CD4-positive, CD25-positive, alpha-beta regulatory T cell (primary cell): ENCODE measurements around the gene TOP2B. TPM values are rescaled to one million over a fixed set of nuclear protein-coding genes. Genes with fewer than 3 reads are reported as not detected.

ENCODE experiments used
- ATAC-seq, 2 donors: fragments of 150-1000 bp; cut with Tn5 transposase; one replicate each; pipeline ENCODE4 v1.10.0; 2021; ENCODE audit warnings: low read depth in 2 of 2, moderate number of reproducible peaks in 2 of 2, moderate library complexity in 1 of 2
- DNase-seq, 3 donors: peaks; one replicate each; pipeline versions ENCODE4 v3.0.0 to v3.0.0-alpha.2; 2012 to 2022; ENCODE audit warnings: mixed read lengths in 1 of 3
- H3K27ac ChIP-seq: one replicate; pipeline ENCODE4 v1.7.0; 2013; ENCODE audit warnings: mild to moderate bottlenecking, low read length; ENCODE audit not compliant: insufficient read depth, poor library complexity, severe bottlenecking
- H3K27me3 ChIP-seq: one replicate; pipeline ENCODE4 v1.7.0; 2013; ENCODE audit warnings: low read length; ENCODE audit not compliant: control insufficient read depth, insufficient read depth
- H3K36me3 ChIP-seq: one replicate; pipeline ENCODE4 v1.7.0; 2013; ENCODE audit warnings: mild to moderate bottlenecking, low read length, moderate library complexity; ENCODE audit not compliant: control insufficient read depth, insufficient read depth
- H3K4me1 ChIP-seq: 2 replicates; pipeline ENCODE4 v1.7.0; 2013; ENCODE audit warnings: mild to moderate bottlenecking, low read length; ENCODE audit not compliant: insufficient read depth, control insufficient read depth, poor library complexity, severe bottlenecking
- H3K4me3 ChIP-seq: one replicate; pipeline ENCODE4 v1.7.0; 2013; ENCODE audit warnings: low read depth, mild to moderate bottlenecking, low read length, moderate library complexity
- H3K9me3 ChIP-seq, 2 experiments: 1 replicate in 1 of 2; 2 replicates in 1 of 2; pipeline ENCODE4 v1.7.0; 2013; ENCODE audit warnings: low read length in 2 of 2, mild to moderate bottlenecking in 1 of 2, moderate library complexity in 1 of 2; ENCODE audit not compliant: control insufficient read depth in 2 of 2
- H3K27ac Mint-ChIP-seq, 3 donors: one replicate each; pipeline ENCODE4 v1.8.0; 2020 to 2022; ENCODE audit warnings: mild to moderate bottlenecking in 3 of 3, mixed read lengths in 3 of 3, moderate library complexity in 2 of 3
- H3K27me3 Mint-ChIP-seq: one replicate; pipeline ENCODE4 v1.8.0; 2022; ENCODE audit warnings: mild to moderate bottlenecking, mixed read lengths
- H3K36me3 Mint-ChIP-seq: one replicate; pipeline ENCODE4 v1.8.0; 2020; ENCODE audit warnings: mixed read lengths
- H3K4me1 Mint-ChIP-seq, 4 donors: one replicate each; pipeline ENCODE4 v1.8.0; 2020 to 2022; ENCODE audit warnings: mixed read lengths in 4 of 4, mild to moderate bottlenecking in 1 of 4
- H3K4me3 Mint-ChIP-seq, 4 donors: one replicate each; pipeline ENCODE4 v1.8.0; 2020 to 2022; ENCODE audit warnings: mild to moderate bottlenecking in 4 of 4, mixed read lengths in 4 of 4, moderate library complexity in 3 of 4
- H3K9me3 Mint-ChIP-seq, 7 donors: one replicate each; pipeline ENCODE4 v1.8.0; 2020 to 2022; ENCODE audit warnings: mixed read lengths in 7 of 7, mild to moderate bottlenecking in 3 of 7, moderate library complexity in 2 of 7
- polyA plus RNA-seq, 4 donors: library from polyadenylated mRNA; unstranded; fragments of 300-500 nt; fragmentation: Illumina TruSeq; gene quantifications; one replicate each; pipeline ENCODE4 v1.2.3, GENCODE V29; 2021
- total RNA-seq: library from RNA; stranded (reverse); gene quantifications from one replicate; pipeline ENCODE4 v1.2.3, GENCODE V29; 2022

TOP2B gene
- total and polyA plus RNA-seq, 5 donors from 2014 or later: 52.8 to 107 (median 58.6) TPM

DNA sequence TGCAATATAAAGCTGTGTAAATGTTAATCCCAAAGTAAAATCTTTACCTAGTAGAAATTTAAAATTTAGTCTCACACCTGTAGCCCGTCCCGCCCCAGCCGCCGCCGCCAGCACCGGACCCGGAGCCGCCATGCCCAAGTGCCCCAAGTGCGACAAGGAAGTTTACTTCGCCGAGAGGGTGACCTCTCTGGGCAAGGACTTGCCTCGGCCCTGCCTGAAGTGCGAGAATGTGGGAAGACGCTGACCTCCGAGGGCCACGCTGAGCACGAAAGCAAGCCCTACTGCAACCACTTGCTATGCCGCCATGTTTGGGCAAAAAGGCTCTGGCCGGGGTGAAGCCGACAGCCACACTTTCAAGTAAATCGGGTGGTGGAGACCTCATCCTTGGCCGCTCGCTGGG is 22.1 kb upstream of the TOP2B start:
- H3K36me3 ChIP-seq: no peaks in the 10 kb centered on the region
- no peaks in the 10 kb centered on the region for H3K4me1 ChIP-seq
- no peak overlapping the region for H3K27ac ChIP-seq
- no peak overlapping the region for H3K4me3 ChIP-seq
- ATAC-seq (no peak), DNase-seq (no peak)
- peaks cover 5% of the 10 kb centered on the region for H3K27me3 ChIP-seq
- Mint-ChIP-seq H3K9me3 (peaks cover 0 to 4% (median 0%) of the 10 kb centered on the region in 7 donors), H3K27me3 (peaks cover 16% of the 10 kb centered on the region), H3K4me1 (no peaks in the 10 kb centered on the region), H3K27ac (no peak overlapping the region), H3K36me3 (no peaks in the 10 kb centered on the region), H3K4me3 (no peak overlapping the region)
- H3K9me3 ChIP-seq: no peaks in the 10 kb centered on the region

DNA sequence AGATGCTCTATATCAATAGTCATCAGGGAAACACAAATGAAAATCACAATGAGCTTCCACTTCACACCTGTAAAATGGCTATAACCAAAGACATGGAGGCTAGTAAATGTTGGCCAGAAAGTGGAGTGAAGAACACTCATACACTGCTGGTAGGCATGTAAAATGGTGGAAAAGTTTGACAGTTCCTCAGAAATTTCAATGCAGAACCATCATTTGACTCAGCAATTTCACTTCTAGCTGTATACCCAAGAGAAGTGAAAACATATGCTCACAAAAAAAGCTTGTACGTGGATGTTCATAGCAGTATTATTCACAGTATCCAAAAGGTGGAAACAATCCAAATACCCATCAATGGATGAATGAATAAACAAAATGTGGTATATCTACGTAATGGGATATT is 19.2 kb upstream of the TOP2B start:
- no peak overlapping the region for H3K4me3 Mint-ChIP-seq
- no peaks in the 10 kb centered on the region for H3K27me3 ChIP-seq
- no peaks in the 10 kb centered on the region for H3K4me1 ChIP-seq
- no peaks in the 10 kb centered on the region for H3K36me3 Mint-ChIP-seq
- H3K36me3 ChIP-seq: no peaks in the 10 kb centered on the region
- no peak for ATAC-seq
- no peaks in the 10 kb centered on the region for H3K9me3 ChIP-seq
- H3K27me3 Mint-ChIP-seq: peaks cover 6% of the 10 kb centered on the region
- no peak overlapping the region for H3K27ac Mint-ChIP-seq
- peaks cover 0 to 3% (median 0%) of the 10 kb centered on the region in 7 donors for H3K9me3 Mint-ChIP-seq
- H3K4me3 ChIP-seq: no peak overlapping the region
- DNase-seq: no peak
- no peak overlapping the region for H3K27ac ChIP-seq
- H3K4me1 Mint-ChIP-seq: no peaks in the 10 kb centered on the region

DNA sequence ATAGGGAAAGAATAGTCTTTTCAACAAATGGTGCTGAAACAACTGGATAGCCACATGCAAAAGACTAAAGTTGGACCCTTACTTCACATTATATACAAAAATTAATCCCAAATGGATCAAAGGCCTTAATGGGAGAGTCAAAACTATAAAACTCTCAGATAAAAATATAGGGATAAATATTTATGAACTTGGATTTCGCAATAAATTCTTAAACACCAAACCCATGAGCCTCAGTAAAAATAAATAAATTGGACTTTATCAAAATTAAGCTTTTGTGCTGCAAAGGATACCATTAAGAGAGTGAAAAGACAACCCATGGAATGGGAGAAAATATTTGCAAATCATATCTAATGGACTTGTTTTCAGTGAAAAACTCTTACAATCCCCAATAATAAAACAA is 18.7 kb upstream of the TOP2B start:
- no peaks in the 10 kb centered on the region for H3K36me3 ChIP-seq
- Mint-ChIP-seq H3K27ac (no peak overlapping the region), H3K9me3 (no peaks in the 10 kb centered on the region), H3K27me3 (peaks cover 8% of the 10 kb centered on the region), H3K4me3 (no peak overlapping the region), H3K36me3 (no peaks in the 10 kb centered on the region), H3K4me1 (no peaks in the 10 kb centered on the region)
- no peak overlapping the region for H3K4me3 ChIP-seq
- no peaks in the 10 kb centered on the region for H3K9me3 ChIP-seq
- no peak overlapping the region for H3K27ac ChIP-seq
- ATAC-seq (no peak), DNase-seq (no peak)
- H3K27me3 ChIP-seq: no peaks in the 10 kb centered on the region
- H3K4me1 ChIP-seq: no peaks in the 10 kb centered on the region

DNA sequence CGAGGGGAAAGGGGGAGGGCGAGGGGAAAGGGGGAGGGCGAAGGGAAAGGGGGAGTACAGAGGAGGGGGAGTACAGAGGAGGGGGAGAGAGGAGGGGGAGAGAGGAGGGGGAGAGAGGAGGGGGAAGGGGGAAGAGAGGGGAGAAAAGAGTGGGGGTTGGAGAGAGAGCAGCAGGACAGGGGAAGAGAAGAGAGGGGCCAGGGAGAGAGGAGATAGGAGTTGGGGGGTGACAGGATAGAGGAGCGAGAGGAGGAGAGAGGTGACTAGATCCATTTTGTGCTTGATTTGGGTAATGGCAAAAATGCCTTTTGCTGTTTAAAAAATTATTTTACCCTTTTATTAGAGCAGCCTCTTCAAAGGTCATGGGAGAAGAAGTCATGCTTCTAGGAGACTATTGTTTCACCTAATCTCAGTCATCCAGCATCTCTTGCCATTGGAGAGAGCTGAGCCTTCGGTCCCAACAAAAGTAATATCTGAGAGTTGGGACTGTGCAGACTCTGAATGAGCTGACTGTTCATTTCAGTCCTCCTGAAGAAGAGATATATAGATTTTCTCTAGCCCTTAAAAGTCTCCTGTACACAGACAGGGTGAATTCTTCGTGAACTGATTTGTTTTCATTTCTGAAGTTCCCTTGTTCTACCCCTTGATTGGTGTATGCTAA is 15.1 kb upstream of the TOP2B start:
- Mint-ChIP-seq H3K27ac (no peak overlapping the region), H3K36me3 (no peaks in the 10 kb centered on the region), H3K27me3 (peaks cover 17% of the 10 kb centered on the region), H3K9me3 (no peaks in the 10 kb centered on the region), H3K4me3 (no peak overlapping the region), H3K4me1 (no peaks in the 10 kb centered on the region)
- DNase-seq (no peak), ATAC-seq (no peak)
- Histone ChIP-seq H3K27ac (no peak overlapping the region), H3K9me3 (no peaks in the 10 kb centered on the region), H3K36me3 (no peaks in the 10 kb centered on the region), H3K27me3 (peaks cover 8% of the 10 kb centered on the region), H3K4me1 (no peaks in the 10 kb centered on the region), H3K4me3 (no peak overlapping the region)

DNA sequence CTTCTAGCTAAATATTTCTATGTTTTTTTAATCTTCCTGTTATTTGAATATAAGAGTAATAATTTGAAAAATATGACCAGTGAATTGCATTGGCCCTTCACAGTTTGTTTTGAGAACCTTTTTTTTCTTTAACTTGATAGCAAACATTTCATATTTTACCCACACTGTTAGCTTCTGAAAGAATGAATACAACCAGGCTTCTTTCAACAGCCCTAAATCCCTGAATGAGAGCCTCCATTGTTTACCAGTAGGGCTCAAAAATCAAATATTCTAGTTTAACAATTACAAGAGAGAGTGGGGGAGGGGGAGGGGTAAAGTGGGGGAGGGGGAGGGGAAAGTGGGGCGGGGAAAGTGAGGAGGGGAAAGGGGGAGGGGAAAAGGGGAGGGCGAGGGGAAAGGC is 14.5 kb upstream of the TOP2B start:
- no peaks in the 10 kb centered on the region for H3K9me3 Mint-ChIP-seq

DNA sequence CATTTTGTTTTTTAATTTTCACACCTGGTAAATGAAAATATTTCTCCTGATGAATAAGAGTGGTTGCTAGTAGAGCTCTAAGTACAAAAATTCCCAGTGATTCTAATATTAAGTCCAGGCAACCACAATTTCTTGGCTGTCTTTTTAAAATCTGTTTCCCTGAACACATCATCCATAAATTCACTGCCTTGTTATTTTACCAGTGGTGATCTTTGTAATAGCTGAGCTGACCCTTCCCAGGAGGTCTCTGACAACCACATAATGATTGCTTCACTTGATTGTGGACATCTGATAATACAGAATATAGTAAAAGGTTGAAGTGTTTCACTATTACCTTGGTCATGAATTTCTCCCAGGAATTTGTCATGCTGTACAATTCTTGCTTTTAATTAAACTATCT is 13.9 kb upstream of the TOP2B start:
- ATAC-seq (no peak), DNase-seq (no peak)
- no peak overlapping the region for H3K27ac ChIP-seq
- H3K4me1 Mint-ChIP-seq: no peaks in the 10 kb centered on the region
- no peaks in the 10 kb centered on the region for H3K36me3 Mint-ChIP-seq
- H3K4me1 ChIP-seq: no peaks in the 10 kb centered on the region
- H3K4me3 ChIP-seq: no peak overlapping the region
- H3K27me3 ChIP-seq: peaks cover 8% of the 10 kb centered on the region
- H3K27ac Mint-ChIP-seq: no peak overlapping the region
- H3K9me3 ChIP-seq: no peaks in the 10 kb centered on the region
- no peak overlapping the region for H3K4me3 Mint-ChIP-seq
- H3K36me3 ChIP-seq: no peaks in the 10 kb centered on the region
- H3K9me3 Mint-ChIP-seq: no peaks in the 10 kb centered on the region
- peaks cover 17% of the 10 kb centered on the region for H3K27me3 Mint-ChIP-seq

More for the DNA sequence above, 14.5 kb upstream of the TOP2B start:
- DNase-seq: no peak
- ATAC-seq: no peak
- Mint-ChIP-seq H3K27ac (no peak overlapping the region), H3K27me3 (peaks cover 17% of the 10 kb centered on the region), H3K4me3 (no peak overlapping the region), H3K4me1 (no peaks in the 10 kb centered on the region), H3K36me3 (no peaks in the 10 kb centered on the region)
- Histone ChIP-seq H3K4me1 (no peaks in the 10 kb centered on the region), H3K27me3 (peaks cover 8% of the 10 kb centered on the region), H3K4me3 (no peak overlapping the region), H3K36me3 (no peaks in the 10 kb centered on the region), H3K27ac (no peak overlapping the region), H3K9me3 (no peaks in the 10 kb centered on the region)

DNA sequence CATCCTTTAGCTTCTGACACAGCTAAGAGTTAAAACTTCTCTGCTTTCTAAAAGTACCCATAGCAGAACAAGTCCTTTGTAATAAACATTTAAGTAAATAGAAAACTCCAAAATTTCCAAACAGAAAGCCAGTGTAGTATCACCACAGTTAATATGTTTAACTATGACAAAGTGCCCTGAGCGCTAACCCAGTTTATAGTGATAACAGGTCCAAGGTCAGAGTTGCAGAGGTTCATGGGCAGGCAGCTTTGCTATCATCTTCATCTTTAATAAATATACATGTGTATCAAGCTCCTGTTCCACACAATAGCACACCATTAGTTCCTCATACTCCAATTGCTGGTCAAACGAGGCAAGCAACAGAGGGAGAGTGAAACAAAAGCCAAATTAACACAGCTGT is 12.4 kb upstream of the TOP2B start:
- Histone ChIP-seq H3K9me3 (no peaks in the 10 kb centered on the region), H3K27ac (no peak overlapping the region), H3K4me3 (no peak overlapping the region), H3K27me3 (peaks cover 8% of the 10 kb centered on the region), H3K36me3 (no peaks in the 10 kb centered on the region), H3K4me1 (no peaks in the 10 kb centered on the region)
- DNase-seq (no peak), ATAC-seq (no peak)
- H3K4me1 Mint-ChIP-seq: no peaks in the 10 kb centered on the region
- no peaks in the 10 kb centered on the region for H3K36me3 Mint-ChIP-seq
- no peak overlapping the region for H3K27ac Mint-ChIP-seq
- peaks cover 17% of the 10 kb centered on the region for H3K27me3 Mint-ChIP-seq
- no peaks in the 10 kb centered on the region for H3K9me3 Mint-ChIP-seq
- H3K4me3 Mint-ChIP-seq: no peak overlapping the region

DNA sequence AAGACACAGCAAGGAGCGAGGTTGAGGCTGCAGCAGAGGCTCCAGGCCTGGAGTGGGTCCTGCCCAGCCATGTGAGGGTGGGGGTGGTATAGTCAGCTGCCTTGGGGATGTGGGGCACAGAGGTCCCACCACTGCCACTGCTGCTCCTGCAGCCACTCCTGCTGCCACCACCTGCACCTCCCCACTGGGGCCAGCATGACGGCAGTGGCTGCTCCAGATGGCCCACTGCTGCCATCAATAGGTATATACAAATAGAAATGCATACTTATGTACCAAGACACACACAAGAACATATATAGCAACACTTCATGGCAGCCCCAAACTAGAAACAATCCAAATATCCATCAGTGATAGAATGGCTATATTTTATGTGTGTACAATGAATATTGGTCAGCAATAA is 10.0 kb upstream of the TOP2B start:
- Histone ChIP-seq H3K4me3 (no peak overlapping the region), H3K36me3 (no peaks in the 10 kb centered on the region), H3K27me3 (peaks cover 8% of the 10 kb centered on the region), H3K27ac (no peak overlapping the region), H3K4me1 (no peaks in the 10 kb centered on the region), H3K9me3 (no peaks in the 10 kb centered on the region)
- ATAC-seq: no peak
- H3K9me3 Mint-ChIP-seq: no peaks in the 10 kb centered on the region
- H3K36me3 Mint-ChIP-seq: no peaks in the 10 kb centered on the region
- H3K27ac Mint-ChIP-seq: no peak overlapping the region
- H3K27me3 Mint-ChIP-seq: peaks cover 17% of the 10 kb centered on the region
- DNase-seq: no peak
- no peaks in the 10 kb centered on the region for H3K4me1 Mint-ChIP-seq
- H3K4me3 Mint-ChIP-seq: no peak overlapping the region
